ENCODE measurements around the gene ZNF384.

Gene ZNF384

GRCh38 chr12:6620885-6621274 lies 68.3 kb downstream of the ZNF384 start:
- no peak for DNase-seq (ENCODE audit: low read depth in 2 of 2)

GRCh38 chr12:6620137-6620884 lies 68.9 kb downstream of the ZNF384 start:
- DNase-seq (ENCODE audit: low read depth in 2 of 2) = no peak

- DNase-seq (ENCODE audit: low read depth in 2 of 2) = no peak
Observed at GRCh38 chr12:6618483-6619225, 70.5 kb downstream of the ZNF384 start.
